DMS 273 (cell line): ENCODE data around the gene PIR.

ENCODE experiments used
- DNase-seq: peaks from one replicate; lab custom pipeline; 2025; ENCODE audit not compliant: unreplicated experiment; lab: John Stamatoyannopoulos, UW

The PIR gene

GRCh38 chrX:15418707-15419181, 74.4 kb downstream of the PIR start:
- no peak for DNase-seq

GRCh38 chrX:15418041-15418706, 75.0 kb downstream of the PIR start:
- DNase-seq: no peak

- DNase-seq: peak; percentile 19
These were observed 76.8 kb downstream of the PIR start for GRCh38 chrX:15416133-15416993.

GRCh38 chrX:15413101-15413500, 80.0 kb downstream of the PIR start:
- no peak for DNase-seq

GRCh38 chrX:15410947-15411346, 82.2 kb downstream of the PIR start:
- DNase-seq: no peak

GRCh38 chrX:15410430-15410829, 82.7 kb downstream of the PIR start:
- no peak for DNase-seq

- DNase-seq: peak; percentile 37
These were observed 87.3 kb downstream of the PIR start for GRCh38 chrX:15405846-15406245.

- peak; percentile 16 for DNase-seq
These were observed 88.6 kb downstream of the PIR start for GRCh38 chrX:15404401-15405096.

- DNase-seq: no peak
These were observed 91.8 kb downstream of the PIR start for GRCh38 chrX:15401378-15401777.

- DNase-seq: no peak
These were observed 93.2 kb downstream of the PIR start for GRCh38 chrX:15399962-15400391.

- no peak for DNase-seq
These were observed 94.3 kb downstream of the PIR start for GRCh38 chrX:15398874-15399273.

GRCh38 chrX:15395789-15396188, 97.3 kb downstream of the PIR start:
- DNase-seq: no peak

- no peak for DNase-seq
These were observed 101.3 kb downstream of the PIR start for GRCh38 chrX:15391850-15392249.

GRCh38 chrX:15384304-15384703, 108.8 kb downstream of the PIR start, which contains the start of gene VEGFD:
Gene VEGFD, minus strand, starts transcription at chrX:15384413. Its CDS starts 467 bp downstream, at chrX:15383946.
- DNase-seq: peak; percentile 67

- peak; percentile 47 for DNase-seq
These were observed 110.3 kb downstream of the PIR start for GRCh38 chrX:15382813-15383212.

GRCh38 chrX:15376956-15377355, 116.2 kb downstream of the PIR start:
- no peak for DNase-seq

GRCh38 chrX:15373976-15374375, 119.2 kb downstream of the PIR start:
- no peak for DNase-seq

- DNase-seq: no peak
These were observed 126.4 kb downstream of the PIR start for GRCh38 chrX:15366506-15367352.

- DNase-seq: no peak
These were observed 133.4 kb downstream of the PIR start for GRCh38 chrX:15359701-15360100.

GRCh38 chrX:15358533-15358932, 134.6 kb downstream of the PIR start:
- DNase-seq: no peak

- no peak for DNase-seq
These were observed 136.7 kb downstream of the PIR start for GRCh38 chrX:15356444-15356843.
